COLO829 (cell line): Measurements from ENCODE around the gene FZD2.
A peak's percentile ranks its signal among the peaks of the same experiment; 100 is the strongest.
"Not testable (repeated sequence)": the region's sequence is repeated elsewhere in the genome, so short reads cannot be mapped to it uniquely, and the experiment has no call there.

ENCODE experiments used
- DNase-seq: peaks from one replicate; pipeline ENCODE4 v3.0.0; 2012; ENCODE audit warnings: low spot score

Gene FZD2

GRCh38 chr17:44556832-44557606 lies at the start of gene FZD2:
Gene FZD2 (plus strand): TSS chr17:44557484. CDS start chr17:44557689, 205 bp downstream.
- DNase-seq = peak; percentile 91

GRCh38 chr17:44511241-44512134 lies 45.8 kb upstream of the FZD2 start:
- not testable (repeated sequence) for DNase-seq

DNA sequence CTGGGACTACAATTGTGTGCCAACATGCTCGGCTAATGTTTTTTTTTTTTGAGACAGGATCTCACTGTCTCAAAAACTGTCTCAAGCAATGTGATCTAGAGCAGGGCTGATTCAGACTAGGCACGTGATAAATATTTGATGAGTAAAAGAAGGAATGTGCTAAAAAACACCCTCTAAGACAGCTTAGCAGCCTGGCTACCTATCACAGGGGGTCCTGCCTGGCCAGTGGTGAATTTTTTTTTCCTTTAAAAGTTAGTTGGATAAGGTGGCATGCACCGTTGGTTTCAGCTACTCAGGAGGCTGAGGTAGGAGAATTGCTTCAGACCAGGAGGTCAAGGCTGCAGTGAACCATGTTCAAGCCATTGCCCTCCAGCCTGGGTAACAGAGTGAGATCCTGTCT lies 39.3 kb upstream of the FZD2 start:
- peak; percentile 69 for DNase-seq

- DNase-seq = no peak
Observed at GRCh38 chr17:44522883-44523671, 34.2 kb upstream of the FZD2 start.

GRCh38 chr17:44523672-44523972 lies 33.7 kb upstream of the FZD2 start:
- DNase-seq = no peak

DNA sequence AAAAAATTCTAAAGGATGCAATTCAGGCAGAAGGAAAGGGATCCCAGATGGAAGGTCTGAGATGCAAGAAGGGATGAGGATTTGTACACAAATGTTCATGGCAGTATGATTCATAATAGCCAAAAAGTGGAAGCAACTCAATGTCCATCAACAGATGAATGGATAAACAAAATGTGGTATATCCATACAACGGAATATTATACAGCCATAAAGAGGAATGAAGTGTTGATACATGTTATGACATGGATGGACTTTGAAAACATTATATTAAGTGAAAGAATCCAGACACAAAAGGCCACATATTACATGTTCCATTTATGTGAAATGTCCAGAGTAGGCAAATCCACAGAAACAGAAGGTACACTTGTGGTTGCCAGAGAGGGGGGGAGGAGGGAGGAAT lies 30.2 kb upstream of the FZD2 start:
- DNase-seq = no peak

GRCh38 chr17:44527954-44528353 lies 29.3 kb upstream of the FZD2 start:
- DNase-seq = no peak

- no peak for DNase-seq
Observed at GRCh38 chr17:44529864-44530263, 27.4 kb upstream of the FZD2 start.

GRCh38 chr17:44530896-44531418 lies 26.3 kb upstream of the FZD2 start:
- no peak for DNase-seq

GRCh38 chr17:44533533-44534246 lies 23.6 kb upstream of the FZD2 start:
- DNase-seq = peak; percentile 93

DNA sequence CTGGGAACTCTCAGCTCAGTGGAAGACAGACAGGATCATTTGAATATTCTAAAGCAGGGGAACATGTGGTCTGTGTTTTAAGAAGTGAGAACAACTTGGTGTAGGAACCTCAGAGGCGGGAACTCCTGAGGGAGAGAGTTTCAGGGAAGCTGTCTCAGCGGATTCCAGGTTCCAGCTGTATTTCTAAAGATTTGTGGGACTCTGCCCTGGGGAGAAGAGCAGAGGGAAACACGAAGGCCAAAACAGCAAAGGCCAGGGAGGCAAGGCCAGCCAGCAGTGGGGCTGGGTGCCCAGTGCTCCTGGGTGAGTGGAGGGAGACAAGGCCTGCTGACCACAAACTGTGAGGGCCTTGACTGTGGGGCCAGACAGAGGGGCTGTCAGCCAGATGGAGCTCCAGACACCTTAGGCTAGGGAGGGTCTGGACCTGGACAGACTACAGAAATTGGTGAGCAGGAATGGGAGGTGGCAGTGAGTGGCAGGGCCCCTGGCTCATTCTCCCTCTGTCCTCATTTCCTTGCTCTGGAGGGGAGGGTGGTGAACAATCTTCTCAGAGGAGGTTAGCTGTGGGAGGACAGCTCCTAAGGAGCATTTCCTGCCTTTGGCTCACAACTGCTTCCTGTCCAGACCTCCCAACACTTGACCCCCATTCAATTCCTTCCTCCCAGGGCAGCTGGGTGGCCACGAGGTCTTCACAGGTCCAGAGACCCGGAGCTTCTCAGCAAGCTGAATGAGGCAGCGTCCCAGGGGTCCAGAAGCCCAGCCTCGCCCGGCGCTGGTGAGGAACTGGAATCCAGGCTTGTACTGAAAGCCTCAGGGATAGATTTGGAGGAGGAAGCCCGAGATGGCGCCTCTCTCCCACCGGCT lies 21.0 kb upstream of the FZD2 start:
- DNase-seq = no peak

DNA sequence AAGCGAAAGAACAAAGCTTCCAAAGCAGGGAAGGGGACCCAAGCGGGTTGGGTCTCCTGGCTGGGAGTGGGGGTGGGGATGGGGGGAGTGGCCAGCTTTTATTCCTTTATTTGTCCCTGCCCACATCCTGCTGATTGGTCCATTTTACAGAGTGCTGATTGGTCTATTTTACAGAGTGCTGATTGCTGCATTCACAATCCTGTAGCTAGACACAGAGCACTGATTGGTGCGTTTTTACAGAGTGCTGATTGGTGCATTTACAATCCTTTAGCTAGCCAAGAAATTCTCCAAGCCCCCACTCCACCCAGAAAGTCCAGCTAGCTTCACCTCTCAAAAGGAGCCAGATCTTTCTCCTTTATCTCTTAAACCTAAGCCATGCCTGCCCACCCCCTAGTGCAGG lies 19.4 kb upstream of the FZD2 start:
- DNase-seq = not testable (repeated sequence)

- DNase-seq = no peak
Observed at GRCh38 chr17:44539673-44540072, 17.6 kb upstream of the FZD2 start.

DNA sequence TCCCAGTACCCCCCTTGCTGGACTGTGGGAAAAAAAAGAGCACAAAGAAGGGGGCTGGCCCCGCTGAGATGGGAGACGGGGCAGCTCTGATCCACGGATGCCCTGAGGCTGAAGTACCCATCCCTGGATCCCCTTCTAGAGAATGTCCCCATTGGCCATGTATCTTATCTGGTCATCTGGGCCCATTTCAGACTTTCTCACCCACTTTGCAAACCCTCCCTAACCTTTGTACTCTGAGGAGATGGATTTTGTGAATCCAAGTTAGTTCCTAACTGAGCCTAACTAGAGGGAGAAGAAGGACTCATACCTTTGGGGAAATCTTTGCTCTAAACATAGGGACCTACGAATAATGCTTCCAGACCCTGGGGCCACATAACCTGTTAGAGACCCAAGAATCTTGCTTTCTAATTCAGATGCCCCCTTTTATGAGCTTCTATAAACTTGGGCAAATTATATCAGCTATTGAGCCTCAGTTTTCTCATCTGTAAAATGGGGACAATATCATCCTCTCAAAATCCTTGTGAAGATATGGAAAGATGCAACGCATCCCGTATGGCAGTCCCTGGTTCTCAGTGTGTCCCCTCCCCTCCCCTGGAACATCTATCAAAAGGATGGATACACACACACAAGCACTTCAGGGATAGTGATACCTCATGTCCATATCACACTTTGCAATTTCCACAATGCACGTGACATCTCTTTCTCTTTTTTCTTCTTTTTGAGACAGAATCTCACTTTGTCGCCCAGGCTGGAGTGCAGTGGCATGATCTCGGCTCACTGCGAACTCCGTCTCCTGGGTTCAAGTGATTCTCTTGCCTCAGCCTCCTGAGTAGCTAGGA lies 16.8 kb upstream of the FZD2 start:
- DNase-seq = no peak

- no peak for DNase-seq
Observed at GRCh38 chr17:44541884-44542581, 15.3 kb upstream of the FZD2 start.

GRCh38 chr17:44543213-44543904 lies 13.9 kb upstream of the FZD2 start:
- peak; percentile 58 for DNase-seq

DNA sequence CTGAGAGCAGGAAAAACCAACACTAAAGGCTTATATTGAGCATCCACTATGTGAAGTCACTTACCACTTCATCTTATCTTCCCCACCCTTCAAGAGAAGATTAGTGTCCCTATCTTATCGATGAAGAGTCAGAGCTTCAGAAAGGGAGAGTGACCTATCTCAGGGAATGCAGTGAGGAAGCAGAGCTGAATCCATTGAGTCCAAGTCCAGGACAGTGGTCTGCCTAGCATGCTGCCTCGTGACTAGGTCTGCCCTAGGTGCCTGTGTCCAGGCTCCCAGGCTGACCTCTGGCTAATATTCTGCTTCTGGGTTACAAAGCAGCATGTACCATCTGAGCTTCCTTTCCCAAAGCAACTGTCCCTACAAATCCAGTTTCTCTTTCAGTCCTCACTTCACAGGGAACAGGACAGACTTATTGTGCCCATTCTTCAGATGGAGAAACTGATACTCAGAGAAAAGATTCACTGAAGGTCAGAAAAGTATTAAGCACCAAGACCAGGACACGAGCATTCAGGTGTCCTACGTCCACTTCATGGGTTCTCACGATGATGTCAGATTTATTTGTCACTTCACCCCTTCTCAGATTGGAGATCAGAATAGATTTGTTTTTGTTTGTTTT lies 13.3 kb upstream of the FZD2 start:
- DNase-seq = no peak
